Measurements from ENCODE around the gene ATXN2. TPM values are rescaled to one million over a fixed set of nuclear protein-coding genes. Genes with fewer than 3 reads are reported as not detected.
A peak's percentile ranks its signal among the peaks of the same experiment; 100 is the strongest.
"Not testable (repeated sequence)": the region's sequence is repeated elsewhere in the genome, so short reads cannot be mapped to it uniquely, and the experiment has no call there.

The ATXN2 gene, protein sequence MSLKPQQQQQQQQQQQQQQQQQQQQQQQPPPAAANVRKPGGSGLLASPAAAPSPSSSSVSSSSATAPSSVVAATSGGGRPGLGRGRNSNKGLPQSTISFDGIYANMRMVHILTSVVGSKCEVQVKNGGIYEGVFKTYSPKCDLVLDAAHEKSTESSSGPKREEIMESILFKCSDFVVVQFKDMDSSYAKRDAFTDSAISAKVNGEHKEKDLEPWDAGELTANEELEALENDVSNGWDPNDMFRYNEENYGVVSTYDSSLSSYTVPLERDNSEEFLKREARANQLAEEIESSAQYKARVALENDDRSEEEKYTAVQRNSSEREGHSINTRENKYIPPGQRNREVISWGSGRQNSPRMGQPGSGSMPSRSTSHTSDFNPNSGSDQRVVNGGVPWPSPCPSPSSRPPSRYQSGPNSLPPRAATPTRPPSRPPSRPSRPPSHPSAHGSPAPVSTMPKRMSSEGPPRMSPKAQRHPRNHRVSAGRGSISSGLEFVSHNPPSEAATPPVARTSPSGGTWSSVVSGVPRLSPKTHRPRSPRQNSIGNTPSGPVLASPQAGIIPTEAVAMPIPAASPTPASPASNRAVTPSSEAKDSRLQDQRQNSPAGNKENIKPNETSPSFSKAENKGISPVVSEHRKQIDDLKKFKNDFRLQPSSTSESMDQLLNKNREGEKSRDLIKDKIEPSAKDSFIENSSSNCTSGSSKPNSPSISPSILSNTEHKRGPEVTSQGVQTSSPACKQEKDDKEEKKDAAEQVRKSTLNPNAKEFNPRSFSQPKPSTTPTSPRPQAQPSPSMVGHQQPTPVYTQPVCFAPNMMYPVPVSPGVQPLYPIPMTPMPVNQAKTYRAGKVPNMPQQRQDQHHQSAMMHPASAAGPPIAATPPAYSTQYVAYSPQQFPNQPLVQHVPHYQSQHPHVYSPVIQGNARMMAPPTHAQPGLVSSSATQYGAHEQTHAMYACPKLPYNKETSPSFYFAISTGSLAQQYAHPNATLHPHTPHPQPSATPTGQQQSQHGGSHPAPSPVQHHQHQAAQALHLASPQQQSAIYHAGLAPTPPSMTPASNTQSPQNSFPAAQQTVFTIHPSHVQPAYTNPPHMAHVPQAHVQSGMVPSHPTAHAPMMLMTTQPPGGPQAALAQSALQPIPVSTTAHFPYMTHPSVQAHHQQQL
- total RNA-seq: 63.9 TPM

DNA sequence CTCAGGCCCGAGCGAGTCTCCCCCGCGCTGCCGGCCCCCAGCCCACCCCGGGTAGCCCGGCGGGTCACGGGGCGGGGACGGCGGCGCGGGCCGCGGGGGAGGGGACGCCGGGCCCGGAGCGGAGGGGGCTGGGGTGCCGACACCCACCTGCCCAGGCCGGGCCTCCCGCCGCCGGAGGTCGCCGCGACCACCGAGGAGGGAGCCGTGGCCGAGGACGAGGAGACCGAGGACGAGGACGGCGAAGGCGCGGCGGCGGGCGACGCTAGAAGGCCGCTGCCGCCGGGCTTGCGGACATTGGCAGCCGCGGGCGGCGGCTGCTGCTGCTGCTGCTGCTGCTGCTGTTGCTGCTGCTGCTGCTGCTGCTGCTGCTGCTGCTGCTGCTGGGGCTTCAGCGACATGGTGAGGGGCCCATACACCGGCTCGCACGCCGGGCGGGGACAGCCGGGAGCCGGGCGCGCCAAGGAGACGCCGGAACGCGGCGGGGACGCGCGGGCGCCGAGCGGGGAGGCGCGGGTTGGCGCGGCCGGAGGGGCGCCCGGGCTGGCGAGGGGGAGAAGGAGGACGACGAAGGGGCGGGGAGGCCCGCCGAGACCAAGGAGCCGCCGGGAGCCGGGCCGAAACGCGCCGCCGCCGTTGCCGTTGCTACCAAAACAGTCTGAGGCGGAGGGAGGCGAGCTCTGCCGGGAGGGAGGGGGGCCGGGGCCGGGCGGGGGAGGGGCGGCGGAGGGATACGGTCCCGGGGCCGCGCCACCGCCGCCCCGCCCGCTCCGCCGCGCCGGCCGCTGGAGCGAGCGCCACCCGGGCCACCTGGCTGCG lies at the start of gene ATXN2:
Gene ATXN2, minus strand, starts transcription at position 679 of the 816 bp plus-strand sequence. Its CDS starts 281 bp downstream, at position 398.
- peak; percentile 51 for DNase-seq (ENCODE audit: low spot score)

DNA sequence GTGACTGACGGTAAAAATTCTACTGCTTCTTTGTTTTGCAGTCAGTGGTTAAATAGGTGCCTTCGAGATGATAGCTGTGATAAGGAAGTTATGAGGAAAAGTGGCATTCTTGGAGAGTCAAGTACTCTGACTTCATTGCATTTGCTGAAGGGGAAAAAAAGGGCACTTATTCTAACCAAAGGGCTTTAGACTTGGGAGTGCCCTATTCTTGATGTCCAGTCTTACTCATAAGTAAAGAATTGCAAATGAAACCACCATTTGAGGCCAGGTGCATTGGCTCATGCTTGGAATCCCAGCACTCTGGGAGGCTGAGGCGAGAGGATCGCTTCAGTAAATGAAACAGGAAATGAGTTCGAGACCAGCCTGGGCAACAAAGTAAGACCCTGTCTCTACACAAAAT lies 46.3 kb upstream of the ATXN2 start:
- no peak for DNase-seq (ENCODE audit: low spot score)

DNA sequence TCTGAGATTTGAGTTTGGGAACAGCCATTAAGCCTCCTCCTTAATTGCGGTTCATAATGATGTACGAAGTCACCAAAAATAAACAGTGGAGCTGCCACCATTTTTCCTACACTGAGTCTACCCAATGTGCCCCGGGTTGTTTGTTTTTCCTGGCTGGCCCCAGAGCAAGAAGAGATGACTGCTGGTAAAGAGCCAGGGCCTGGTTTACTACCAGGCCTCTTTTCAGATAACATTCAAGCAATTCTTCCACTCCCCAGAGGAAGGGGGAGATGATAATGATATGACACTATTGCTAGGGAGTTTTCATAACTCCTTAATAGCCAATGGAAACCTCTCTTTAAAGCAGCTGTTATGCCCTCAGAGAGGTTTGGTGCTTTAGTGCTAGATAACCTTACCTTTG lies 44.3 kb upstream of the ATXN2 start:
- DNase-seq (ENCODE audit: low spot score): peak; percentile 21

DNA sequence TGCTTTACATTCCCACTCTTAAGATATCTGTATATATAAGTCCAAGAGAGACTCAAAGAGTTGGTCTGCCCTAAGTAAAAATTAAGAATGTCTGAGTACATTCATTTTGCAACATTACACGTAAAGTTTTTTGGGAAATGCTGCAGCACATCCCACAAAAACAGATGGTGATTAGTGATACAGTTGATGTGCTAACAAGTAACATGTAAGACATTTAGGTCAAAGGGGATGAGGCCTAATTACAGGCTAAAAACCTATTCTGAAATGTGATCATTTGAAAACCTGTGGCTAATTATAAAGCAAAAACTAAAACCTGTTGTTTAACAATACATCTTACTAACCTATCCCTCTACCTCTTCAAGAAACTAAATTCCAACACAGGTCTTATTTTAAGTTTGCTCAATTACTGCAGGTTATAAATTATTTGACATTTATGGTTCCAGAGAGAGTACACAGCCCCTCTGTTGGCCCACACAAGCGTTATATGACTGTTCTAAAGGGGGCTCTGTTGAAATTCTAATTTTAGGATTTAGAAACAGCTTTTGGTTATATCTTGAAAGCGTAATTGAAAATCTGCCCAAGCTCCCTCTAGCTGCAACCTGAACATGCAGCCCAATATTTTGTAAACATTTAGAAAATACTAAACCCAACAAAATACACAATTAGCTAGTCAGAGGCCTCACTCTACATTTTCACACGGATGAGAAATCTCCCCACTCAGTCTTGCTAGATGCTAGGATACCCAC lies 43.7 kb upstream of the ATXN2 start:
- DNase-seq (ENCODE audit: low spot score): no peak

DNA sequence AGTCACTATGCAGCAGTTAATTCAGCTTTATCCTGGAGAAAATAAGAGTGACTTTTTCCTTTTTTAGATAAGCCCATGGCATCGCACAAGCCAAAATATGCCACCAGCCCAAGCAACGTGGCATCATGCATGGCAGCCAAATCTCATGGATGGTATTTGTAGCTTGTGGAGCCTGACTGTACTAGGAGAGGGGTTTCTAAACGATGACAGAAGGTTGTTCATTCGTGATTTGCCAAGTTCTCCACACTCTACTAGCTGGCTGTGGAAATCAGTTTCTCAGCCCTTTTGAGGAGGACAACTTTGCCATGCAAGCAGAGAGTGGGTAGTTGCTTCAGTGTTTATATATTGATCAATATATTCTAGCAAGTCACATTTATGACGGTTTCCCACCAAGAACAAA lies 41.4 kb upstream of the ATXN2 start:
- no peak for DNase-seq (ENCODE audit: low spot score)

DNA sequence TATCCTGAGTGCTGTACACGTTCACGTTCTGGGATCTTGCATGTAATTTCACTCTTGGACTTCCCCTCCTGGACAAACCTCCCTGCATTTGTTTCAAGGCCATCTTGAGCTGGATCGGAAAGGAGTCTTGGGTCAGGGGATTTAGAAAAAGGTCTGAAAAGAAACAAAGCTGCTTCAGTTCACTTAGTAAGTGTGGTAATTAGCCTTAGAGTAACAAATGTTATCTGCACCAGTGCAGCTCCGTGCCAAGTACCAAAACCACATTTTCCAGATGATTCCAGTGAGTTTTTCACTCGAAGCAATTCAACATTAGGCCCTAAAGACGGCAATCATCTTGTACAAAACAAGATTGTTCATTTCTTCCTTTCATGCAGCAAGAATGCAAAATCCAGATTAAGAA lies 39.4 kb upstream of the ATXN2 start:
- DNase-seq (ENCODE audit: low spot score): no peak

DNA sequence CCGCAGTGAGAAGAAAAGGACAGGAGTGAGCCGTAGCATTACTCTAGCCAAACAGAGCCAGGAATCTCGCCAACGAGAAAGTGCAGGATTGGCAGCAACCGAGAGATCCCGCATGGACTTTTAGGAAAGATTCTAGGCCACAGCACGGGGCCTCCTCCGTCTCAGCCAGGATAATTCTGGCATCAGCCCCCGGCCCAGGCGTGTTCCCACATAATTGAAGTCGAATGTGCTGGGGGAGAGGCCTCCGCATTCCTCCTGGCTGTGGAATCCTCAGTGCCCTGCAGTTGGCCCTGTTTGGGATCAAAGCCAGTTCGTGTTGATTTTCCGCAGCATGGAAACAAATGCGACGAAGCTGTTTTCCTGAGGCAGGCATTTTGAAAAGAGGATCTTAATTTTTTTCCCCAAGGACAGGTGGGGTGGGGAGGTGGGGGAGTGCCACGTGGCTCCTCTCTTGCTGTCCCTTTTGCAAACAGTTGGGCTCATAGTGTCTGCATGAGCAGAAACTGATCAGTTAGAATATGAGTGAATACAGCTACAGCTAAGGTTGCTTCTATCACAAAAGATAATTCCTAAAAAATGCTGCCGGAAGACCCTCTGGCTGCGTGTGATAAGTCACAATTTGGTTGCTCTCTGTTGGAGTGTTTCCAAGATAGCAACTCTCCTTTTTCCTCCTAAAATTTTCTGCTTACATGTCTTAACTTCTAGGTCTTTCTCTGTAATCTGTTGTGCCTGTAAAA lies 37.3 kb upstream of the ATXN2 start:
- DNase-seq (ENCODE audit: low spot score): peak; percentile 42

DNA sequence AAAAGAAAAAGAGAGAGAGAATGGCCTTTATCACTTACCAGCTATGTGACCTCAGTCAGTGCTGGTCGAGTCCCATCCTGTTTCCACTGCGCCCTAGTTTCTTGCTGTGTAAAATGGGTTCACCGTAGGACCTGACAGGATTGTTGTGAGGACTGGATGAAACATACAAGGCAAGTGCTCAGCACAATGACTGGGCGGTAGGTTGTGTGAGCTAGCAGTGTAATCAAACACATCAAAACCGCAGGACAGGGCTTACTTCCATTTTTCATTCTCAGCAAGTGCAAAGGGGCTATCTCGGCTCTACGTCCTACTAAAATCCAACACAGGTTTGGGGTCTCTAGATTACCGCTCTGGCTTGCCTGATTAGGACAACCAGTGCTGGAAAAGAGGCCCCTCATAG lies 36.4 kb upstream of the ATXN2 start:
- DNase-seq (ENCODE audit: low spot score): no peak

DNA sequence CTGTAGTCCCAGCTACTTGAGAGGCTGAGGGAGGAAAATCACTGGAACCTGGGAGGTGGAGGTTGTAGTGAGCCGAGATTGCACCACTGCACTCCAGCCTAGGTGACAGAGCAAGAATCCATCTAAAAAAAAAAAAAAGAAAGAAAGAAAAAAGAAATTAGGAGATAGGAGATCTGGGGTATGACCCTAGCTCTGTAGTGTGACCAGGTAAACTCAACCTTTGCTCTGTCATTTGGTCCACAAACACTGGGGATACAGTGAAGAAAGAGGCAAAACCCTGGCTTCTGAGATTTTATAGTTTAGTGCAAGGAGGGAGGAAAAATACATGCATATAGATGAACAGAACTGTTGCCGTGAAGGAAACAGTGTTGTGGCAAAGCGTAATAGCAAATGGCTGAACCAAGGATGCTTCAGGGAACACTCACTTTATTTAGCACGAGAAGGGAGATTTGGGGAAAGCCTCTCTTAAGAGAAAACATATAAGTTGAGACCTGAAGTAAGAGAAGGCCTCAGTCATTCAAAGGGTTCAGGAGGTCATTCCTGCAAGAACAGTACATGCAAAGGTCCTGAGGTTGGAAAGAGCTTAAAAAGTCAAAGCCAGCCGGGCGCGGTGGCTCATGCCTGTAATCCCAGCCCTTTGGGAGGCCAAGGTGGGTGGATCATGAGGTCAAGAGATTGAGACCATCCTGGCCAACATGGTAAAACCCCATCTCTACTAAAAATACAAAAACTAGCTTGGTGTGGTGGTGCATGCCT lies 29.6 kb upstream of the ATXN2 start:
- DNase-seq (ENCODE audit: low spot score): no peak

DNA sequence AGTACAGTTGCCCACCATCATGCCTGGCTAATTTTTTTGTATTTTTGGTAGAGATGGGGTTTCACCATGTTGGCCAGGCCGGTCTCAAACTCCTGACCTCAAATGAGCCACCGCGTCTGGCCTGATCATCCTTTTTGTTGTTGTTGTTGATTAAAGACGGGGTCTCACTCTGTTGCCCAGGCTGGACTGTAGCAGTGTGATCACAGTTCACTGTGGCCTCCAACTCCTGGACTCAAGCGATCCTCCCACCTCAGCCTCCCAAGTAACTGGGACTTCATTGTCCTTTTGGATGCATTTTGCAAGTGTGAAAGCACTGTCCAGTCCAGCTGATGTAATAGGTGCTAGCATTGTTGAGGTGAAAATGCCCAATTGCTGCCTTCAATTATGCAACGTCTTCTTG lies 27.1 kb upstream of the ATXN2 start:
- DNase-seq (ENCODE audit: low spot score): no peak

DNA sequence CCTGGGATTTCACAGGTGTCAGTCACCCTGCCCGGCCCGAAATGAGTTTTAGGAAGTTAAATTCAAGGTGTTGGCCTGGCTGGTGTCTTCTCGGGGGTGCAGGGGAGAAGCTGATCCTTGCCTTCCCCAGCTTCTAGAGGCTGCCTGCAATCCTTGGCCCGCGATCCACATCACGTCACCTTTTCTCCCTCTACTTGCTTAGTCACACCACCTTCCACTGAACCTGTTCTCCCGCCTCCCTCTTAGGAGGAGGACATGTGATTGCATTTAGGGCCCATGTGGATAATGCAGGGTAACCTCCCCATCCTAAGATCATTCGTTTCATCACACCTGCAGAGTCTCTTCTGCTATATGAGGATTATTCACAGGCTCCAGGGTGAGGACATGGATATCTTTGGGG lies 25.4 kb upstream of the ATXN2 start:
- DNase-seq (ENCODE audit: low spot score): no peak

DNA sequence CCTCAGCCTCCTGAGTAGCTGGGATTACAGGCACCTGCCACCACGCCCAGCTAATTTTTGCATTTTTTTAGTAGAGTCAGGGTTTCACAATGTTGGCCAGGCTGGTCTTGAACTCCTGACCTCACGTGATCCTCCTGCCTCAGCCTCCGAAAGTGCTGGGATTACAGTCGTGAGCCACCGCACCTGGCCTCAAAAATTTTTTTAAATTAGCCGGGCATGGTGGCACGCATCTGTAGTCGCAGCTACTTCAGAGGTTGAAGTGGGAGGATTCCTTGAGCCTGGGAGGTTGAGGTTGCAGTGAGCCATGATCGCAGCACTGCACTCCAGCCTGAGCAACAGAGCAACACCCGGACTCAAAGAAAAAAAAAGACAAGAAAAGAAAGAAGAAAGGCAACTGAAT lies 18.7 kb upstream of the ATXN2 start:
- not testable (repeated sequence) for DNase-seq (ENCODE audit: low spot score)

DNA sequence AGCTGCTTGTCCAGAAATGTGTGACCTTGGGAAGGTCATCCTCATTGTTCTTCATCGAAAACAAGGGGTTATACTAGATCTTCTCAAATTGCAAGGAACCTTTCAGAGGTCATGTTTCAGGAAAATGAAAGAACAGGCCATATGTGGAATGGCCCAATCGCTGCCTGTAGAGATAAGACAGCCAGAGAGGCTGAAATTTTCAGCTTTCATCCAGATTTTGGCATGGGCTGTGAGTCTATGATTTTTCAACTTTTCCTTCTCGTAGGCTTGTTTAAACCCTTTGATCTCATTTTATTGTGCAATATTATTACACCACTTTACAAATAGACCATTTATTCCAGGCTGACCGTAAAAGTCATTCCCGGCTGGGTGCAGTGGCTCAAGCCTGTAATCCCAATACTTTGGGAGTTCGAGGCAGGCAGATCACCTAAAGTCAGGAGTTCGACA lies 17.1 kb upstream of the ATXN2 start:
- no peak for DNase-seq (ENCODE audit: low spot score)

DNA sequence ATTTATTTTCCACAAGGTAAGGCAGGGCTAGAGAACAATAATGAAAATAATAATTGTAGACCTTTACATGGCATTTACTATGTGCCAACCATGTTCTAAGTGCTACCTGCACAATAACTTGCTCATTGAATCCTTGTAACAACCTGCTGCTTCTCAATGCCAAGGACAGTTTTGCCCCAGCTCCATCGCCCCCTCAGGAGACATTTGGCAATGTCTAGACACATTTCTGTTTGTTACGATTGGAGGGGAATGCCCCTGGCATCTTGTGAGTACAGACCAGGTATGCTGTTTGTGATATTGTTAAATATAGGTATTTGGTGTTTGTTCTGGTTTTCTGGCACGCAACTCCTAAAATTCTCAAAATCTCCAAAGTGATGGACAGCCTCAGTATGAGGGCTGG lies 8.1 kb upstream of the ATXN2 start:
- no peak for DNase-seq (ENCODE audit: low spot score)

DNA sequence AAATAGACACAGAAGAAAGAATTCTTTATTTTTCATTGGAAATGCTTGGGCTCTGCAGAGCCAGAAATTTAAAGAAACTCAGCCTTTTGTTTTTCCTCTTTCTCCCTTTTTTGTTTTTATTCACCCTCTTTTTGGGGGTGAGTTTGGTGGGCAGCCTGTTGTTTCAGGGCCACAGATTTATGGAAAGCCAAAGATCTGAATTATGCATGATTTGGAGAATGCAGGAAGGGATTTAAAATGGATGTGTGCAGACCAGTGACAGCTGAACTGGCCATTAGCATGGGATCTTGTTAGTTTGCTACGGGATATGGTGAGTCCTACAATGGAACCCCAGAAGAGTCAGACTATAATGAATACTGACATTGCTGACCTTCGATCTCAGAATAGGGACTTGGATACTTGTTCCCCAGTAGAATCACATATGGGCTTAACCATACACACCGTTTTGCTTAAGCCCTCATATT lies 7.7 kb upstream of the ATXN2 start:
- DNase-seq (ENCODE audit: low spot score): no peak

DNA sequence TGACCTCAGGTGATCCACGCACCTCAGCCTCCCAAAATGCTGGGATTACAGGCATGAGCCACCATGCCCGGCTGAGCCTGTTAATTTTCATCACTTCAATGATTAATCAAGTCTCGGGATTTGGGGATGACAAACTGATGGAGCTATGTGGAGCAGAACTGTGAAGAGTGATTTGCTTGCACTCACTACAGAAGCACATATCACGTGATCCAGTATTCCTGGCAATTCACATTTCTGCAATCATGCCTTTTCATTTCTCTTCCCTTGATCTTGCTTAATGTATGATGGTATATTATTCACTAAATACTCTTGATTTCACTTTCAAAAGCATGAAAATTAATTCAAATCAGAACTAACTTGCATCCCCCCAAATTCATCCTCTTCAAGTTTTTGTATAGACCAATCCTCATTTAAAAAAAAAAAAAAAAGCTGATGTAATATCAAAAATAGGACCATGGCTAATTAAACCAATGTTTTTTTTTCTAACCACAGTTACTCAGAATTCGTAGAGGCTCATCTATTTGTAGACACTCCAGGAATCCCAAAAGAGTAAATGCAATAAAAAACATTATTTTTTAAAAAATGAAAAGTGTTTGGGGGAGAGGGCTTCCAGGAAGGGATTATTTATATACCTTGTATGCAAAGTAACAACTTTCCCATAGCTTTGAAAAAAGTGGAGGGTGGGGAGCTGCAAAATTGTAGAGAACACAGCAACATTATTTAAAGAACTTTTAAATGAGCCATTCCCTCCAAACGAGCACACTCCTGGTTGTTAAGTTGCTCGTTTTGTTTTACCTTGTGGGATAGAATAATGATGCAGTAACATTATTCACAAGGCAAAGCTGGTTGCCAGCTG lies 7.0 kb upstream of the ATXN2 start:
- no peak for DNase-seq (ENCODE audit: low spot score)

DNA sequence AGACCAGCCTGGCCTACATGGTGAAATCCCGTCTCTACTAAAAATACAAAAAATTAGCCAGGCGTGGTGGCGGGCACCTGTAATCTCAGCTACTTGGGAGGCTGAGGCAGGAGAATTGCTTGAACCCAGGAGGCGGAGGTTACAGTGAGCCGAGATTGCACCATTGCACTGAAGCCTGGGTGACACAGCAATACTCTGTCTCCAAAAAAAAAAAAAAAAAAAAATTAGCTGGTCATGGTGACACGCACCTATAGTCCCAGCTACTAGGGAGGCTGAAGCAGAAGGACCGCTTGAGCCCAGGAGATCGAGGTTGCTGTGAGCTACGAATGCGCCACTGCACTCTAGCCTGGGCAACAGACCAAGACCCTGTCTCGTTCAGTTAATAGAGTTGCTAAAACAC lies 3.7 kb upstream of the ATXN2 start:
- not testable (repeated sequence) for DNase-seq (ENCODE audit: low spot score)

DNA sequence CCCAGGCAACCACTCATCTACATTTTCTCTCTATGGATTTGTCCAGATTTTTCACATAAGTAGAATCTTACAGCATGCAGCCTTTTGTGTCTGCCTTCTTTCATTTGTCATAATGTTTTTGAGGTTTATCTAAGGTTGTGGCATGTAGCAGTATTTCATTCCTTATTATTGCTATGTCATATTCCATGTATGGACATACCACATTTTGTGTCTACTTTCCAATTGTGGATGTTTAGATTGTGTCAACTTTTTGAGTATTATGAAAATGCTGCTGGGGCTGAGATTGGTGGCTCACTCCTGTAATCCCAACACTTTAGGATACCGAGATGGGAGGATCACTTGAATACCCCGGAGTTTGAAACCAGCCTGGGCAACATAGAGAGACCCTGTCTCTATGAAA lies 3.2 kb upstream of the ATXN2 start:
- DNase-seq (ENCODE audit: low spot score): no peak

Data from mucosa of gallbladder (tissue), 1 donor.